Heart left ventricle (tissue), 16 donors: ENCODE measurements around the gene LRMDA. TPM values are rescaled to one million over a fixed set of nuclear protein-coding genes. Genes with fewer than 3 reads are reported as not detected.

Experiments used
- ATAC-seq, 4 donors: fragments of 200-7000 bp; cut with Tn5 transposase; one replicate each; pipeline ENCODE4 v1.9.1; 2020 to 2022; ENCODE audit warnings: moderate library complexity in 4 of 4, mild to moderate bottlenecking in 3 of 4, moderate number of reproducible peaks in 1 of 4
- DNase-seq, 5 donors: peaks; one replicate each; pipeline ENCODE4 v3.0.0-alpha.2; 2020
- H3K27ac ChIP-seq, 12 donors: fragments of 200-600 bp; sonication (generic) in 4 of 12; one replicate each; pipeline versions ENCODE4 v1.5.0 to v1.8.0; 2016 to 2022; ENCODE audit warnings: mild to moderate bottlenecking in 2 of 12
- H3K27me3 ChIP-seq, 9 donors: fragments of 200-600 bp; sonication (generic) in 2 of 9; one replicate each; pipeline versions ENCODE4 v1.5.1 to v1.8.0; 2016 to 2022; ENCODE audit warnings: mild to moderate bottlenecking in 3 of 9
- H3K36me3 ChIP-seq, 9 donors: fragments of 200-600 bp; sonication (generic) in 2 of 9; one replicate each; pipeline versions ENCODE4 v1.5.0 to v1.8.0; 2018 to 2022; ENCODE audit warnings: mild to moderate bottlenecking in 2 of 9
- H3K4me1 ChIP-seq, 12 donors: fragments of 200-600 bp; sonication (generic) in 4 of 12; one replicate each; pipeline versions ENCODE4 v1.5.0 to v1.8.0; 2016 to 2022; ENCODE audit warnings: mild to moderate bottlenecking in 3 of 12
- H3K4me3 ChIP-seq, 12 donors: fragments of 200-600 bp; sonication (generic) in 4 of 12; one replicate each; pipeline versions ENCODE4 v1.5.0 to v1.8.0; 2017 to 2022; ENCODE audit warnings: mild to moderate bottlenecking in 9 of 12, moderate library complexity in 4 of 12
- H3K9me3 ChIP-seq, 12 donors: fragments of 200-600 bp; sonication (generic) in 4 of 12; one replicate each; pipeline versions ENCODE4 v1.5.0 to v1.8.0; 2016 to 2022; ENCODE audit warnings: mild to moderate bottlenecking in 1 of 12
- CTCF ChIP-seq, 12 donors: fragments of 200-600 bp; sonication (generic) in 4 of 12; IDR thresholded peaks; one replicate each; pipeline versions ENCODE4 v1.5.0 to v1.8.0; 2018 to 2022; ENCODE audit warnings: antibody characterized with exemption in 12 of 12, mild to moderate bottlenecking in 5 of 12
- POLR2A ChIP-seq, 2 donors: fragments of 450-650 bp; IDR thresholded peaks; one replicate each; pipeline ENCODE4 v1.6.1; 2017; ENCODE audit warnings: antibody characterized with exemption in 2 of 2, mild to moderate bottlenecking in 2 of 2, moderate library complexity in 2 of 2
- WGBS, 4 donors: extraction: QIAGEN DNeasy Blood & Tissue Kit in 2 of 4; methylation state at CpG; one replicate each; pipeline versions ENCODE4 v1.1.5 to v1.1.7; 2013 to 2018; 5-methylcytosine and 5-hydroxymethylcytosine counted together
- intact Hi-C, 10 donors: fragments of 100-400 bp; cut with DNase I; formaldehyde crosslinking; loops; one replicate each; pipeline versions ENCODE4 v1.11.1 to v1.14.2; 2022
- polyA plus RNA-seq, 2 donors: library from polyadenylated mRNA; stranded (reverse); fragments of 200-250 nt; gene quantifications; one replicate each; pipeline ENCODE4 v1.2.3, GENCODE V29; 2013
- total RNA-seq, 9 donors: library from RNA; depleted of rRNA in 2 of 9; stranded (reverse); fragments of >200 nt in 2 of 9; fragmentation: NEBNext Ultra II Directional in 3 of 9; extraction: Animal tissue kit (Norgen Biotek cat#: 25700) in 3 of 9; gene quantifications; one replicate each; pipeline versions ENCODE4 v1.1.0 to v1.2.4, GENCODE V29; 2016 to 2023
- donor health status: ischemic (EF 13 %, LVEDD 7.1; RV severe dilation, severe dysfunction).
- donor health status: healthy with polysubstance abuse.
- donor health status: DM: no; HTN: yes; CAD: no.
- donor health status: DM: no; HTN: no; CAD: no.
- donor health status: ischemic (EF 25% LVEDD 6.9; RV normal size, moderate dysfunction).
- donor health status: ischemic (EF 25% LVEDD 5.7; RV mildly dilated, moderate dysfunction).
- donor health status: healthy.
- donor health status: DM: yes; HTN: yes; CAD: no.
- donor health status: ischemic (EF 35%, LVEDD 5.7; RV mildly dilated, moderate dysfunction).
- donor health status: nonischemic (EF 11% LVEDD 7.7; RV severe dilation, severe dysfunction).
- donor health status: DM: yes; HTN: yes; CAD: no.
- donor health status: PGD.
- donor health status: ischemic (EF 29% LVEDD 5.4; RV normal size, mild dysfunction).
- donor health status: nonischemic (EF 23%, LVEDD 6.1; RV moderate dilation, normal function).

The LRMDA gene
- total and polyA plus RNA-seq, 11 donors: 2.4 to 34.4 (median 14.9) TPM

- Histone ChIP-seq H3K9me3 (peaks cover 0 to 3% (median 0%) of the 10 kb centered on the region in 12 donors), H3K36me3 (no peaks in the 10 kb centered on the region), H3K4me1 (peaks cover 0 to 12% (median 0%) of the 10 kb centered on the region in 12 donors), H3K4me3 (no peak overlapping the region), H3K27ac (no peak overlapping the region), H3K27me3 (no peaks in the 10 kb centered on the region)
- DNase-seq (no peak), ATAC-seq (peak in 1 of 4 donors; percentile 11)
- TF ChIP-seq POLR2A (IDR thresholded peaks at IDR 0.05) (no peak), CTCF (IDR thresholded peaks at IDR 0.05) (no peak)
- intact Hi-C loops: no loop called here
Measured at GRCh38 chr10:76050291-76050625, 618.8 kb downstream of the LRMDA start.

GRCh38 chr10:76051007-76051936, 619.8 kb downstream of the LRMDA start:
- Histone ChIP-seq H3K4me1 (peaks cover 0 to 12% (median 0%) of the 10 kb centered on the region in 12 donors), H3K27me3 (no peaks in the 10 kb centered on the region), H3K27ac (no peak overlapping the region), H3K9me3 (peaks cover 0 to 13% (median 0%) of the 10 kb centered on the region in 12 donors), H3K36me3 (no peaks in the 10 kb centered on the region), H3K4me3 (no peak overlapping the region)
- intact Hi-C loops: no loop called here
- TF ChIP-seq CTCF (IDR thresholded peaks at IDR 0.05): no peak
- no peak for TF ChIP-seq POLR2A (IDR thresholded peaks at IDR 0.05)
- WGBS, 4 donors: 75 to 82% (median 79%) methylated on average over 12 of the region's 12 CpGs
- DNase-seq (no peak), ATAC-seq (no peak)

DNA sequence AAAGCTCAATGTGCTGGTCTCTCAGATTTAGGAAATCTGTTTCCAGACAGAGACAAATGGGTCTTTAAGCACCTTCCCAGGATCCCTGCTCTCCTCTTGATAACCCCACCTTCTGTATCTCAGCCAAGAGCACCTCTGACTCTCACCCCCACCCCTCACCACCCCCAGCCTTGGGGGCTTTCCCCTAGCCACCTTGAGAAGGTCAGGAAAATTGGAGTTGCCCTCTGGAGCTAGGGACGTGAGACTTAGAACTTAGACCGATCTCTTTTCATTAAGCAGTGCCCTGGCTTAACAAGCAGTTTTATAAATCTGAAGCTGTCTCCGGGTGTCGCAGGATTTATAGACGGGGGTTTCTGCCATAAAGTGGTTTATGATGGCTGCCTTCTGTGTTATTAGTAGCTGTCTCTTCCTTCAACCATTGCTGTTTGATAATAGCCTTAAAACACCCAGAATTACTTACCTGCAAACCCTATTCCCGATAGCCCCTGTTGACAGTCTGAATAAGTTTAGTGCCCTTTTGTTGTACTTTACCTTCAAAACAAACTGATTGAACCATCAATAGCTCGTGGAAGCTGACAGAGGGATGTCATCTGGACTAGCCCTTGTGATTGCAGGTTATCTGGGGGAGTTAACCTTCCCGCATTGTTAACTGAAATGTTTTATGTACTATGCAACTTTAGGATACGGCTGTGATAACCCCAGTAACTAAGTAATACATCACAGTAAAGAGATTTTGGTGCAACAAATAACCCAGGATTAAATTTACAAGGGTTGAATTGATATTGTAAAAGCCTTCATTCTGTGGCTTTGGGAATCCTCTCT, 621.5 kb downstream of the LRMDA start:
- peaks cover 0 to 17% (median 0%) of the 10 kb centered on the region in 12 donors for H3K9me3 ChIP-seq
- H3K36me3 ChIP-seq: no peaks in the 10 kb centered on the region
- intact Hi-C loops: no loop called here
- H3K4me1 ChIP-seq: peaks cover 0 to 12% (median 0%) of the 10 kb centered on the region in 12 donors
- ATAC-seq: no peak
- no peak overlapping the region for H3K27ac ChIP-seq
- TF ChIP-seq CTCF (IDR thresholded peaks at IDR 0.05) (no peak), POLR2A (IDR thresholded peaks at IDR 0.05) (no peak)
- no peak overlapping the region for H3K4me3 ChIP-seq
- 84 to 88% (median 88%) methylated on average over 9 of the region's 9 CpGs for whole genome bisulfite sequencing, 4 donors
- no peak for DNase-seq
- no peaks in the 10 kb centered on the region for H3K27me3 ChIP-seq

GRCh38 chr10:76055466-76055865, 624.0 kb downstream of the LRMDA start:
- DNase-seq: no peak
- no peak for ATAC-seq
- no peaks in the 10 kb centered on the region for H3K27me3 ChIP-seq
- no peak overlapping the region for H3K27ac ChIP-seq
- no peak overlapping the region for H3K4me3 ChIP-seq
- intact Hi-C loops: no loop called here
- WGBS, 4 donors: 90 to 95% (median 92%) methylated on average over 2 to 3 of the region's 3 CpGs
- H3K4me1 ChIP-seq: peaks cover 0 to 2% (median 0%) of the 10 kb centered on the region in 12 donors
- TF ChIP-seq POLR2A (IDR thresholded peaks at IDR 0.05) (no peak), CTCF (IDR thresholded peaks at IDR 0.05) (no peak)
- H3K9me3 ChIP-seq: peaks cover 0 to 17% (median 0%) of the 10 kb centered on the region in 12 donors
- H3K36me3 ChIP-seq: no peaks in the 10 kb centered on the region
